Adrenal gland (tissue), 12 donors: ENCODE measurements around the gene CPNE8. TPM values are rescaled to one million over a fixed set of nuclear protein-coding genes. Genes with fewer than 3 reads are reported as not detected.

Experiments
- DNase-seq, 7 donors: peaks; one replicate each; pipeline ENCODE4 v3.0.0-alpha.2; 2019 to 2020
- H3K27ac ChIP-seq, 5 donors: fragments of 200-600 bp; sonication (generic) in 4 of 5; 1 replicate in 3 of 5; 2 replicates in 2 of 5; pipeline versions ENCODE4 v1.5.1 to v1.8.0; 2016 to 2020; ENCODE audit warnings: mild to moderate bottlenecking in 1 of 5
- H3K27me3 ChIP-seq: fragments of 200-600 bp; 2 replicates; pipeline ENCODE4 v1.8.0; 2021
- H3K36me3 ChIP-seq, 2 donors: fragments of 200-600 bp; replicated peaks in 1 of 2; 1 replicate in 1 of 2; 2 replicates in 1 of 2; pipeline versions ENCODE4 v1.5.1 to v1.8.0; 2018 to 2022
- H3K4me1 ChIP-seq, 2 donors: fragments of 200-600 bp; replicated peaks in 1 of 2; 1 replicate in 1 of 2; 2 replicates in 1 of 2; pipeline versions ENCODE4 v1.5.1 to v1.8.0; 2018 to 2021
- H3K4me3 ChIP-seq, 4 donors: fragments of 200-600 bp; sonication (generic) in 3 of 4; one replicate each; pipeline ENCODE4 v1.5.1; 2016 to 2018
- H3K9me3 ChIP-seq, 3 donors: fragments of 200-600 bp; sonication (generic) in 1 of 3; replicated peaks in 1 of 3; 1 replicate in 2 of 3; 2 replicates in 1 of 3; pipeline versions ENCODE4 v1.5.1 to v1.8.0; 2016 to 2021
- POLR2A ChIP-seq, 2 donors: fragments of 450-650 bp; IDR thresholded peaks; one replicate each; pipeline ENCODE4 v1.6.1; 2017; ENCODE audit warnings: antibody characterized with exemption in 2 of 2, mild to moderate bottlenecking in 2 of 2, moderate library complexity in 1 of 2
- WGBS, 4 donors: extraction: QIAGEN DNeasy Blood & Tissue Kit in 2 of 4; methylation state at CpG; one replicate each; pipeline versions ENCODE4 v1.1.5 to v1.1.7; 2013 to 2017; 5-methylcytosine and 5-hydroxymethylcytosine counted together
- intact Hi-C, 2 donors: fragments of 100-400 bp; cut with DNase I; formaldehyde crosslinking; loops; one replicate each; pipeline versions ENCODE4 v1.14.1 to v1.15.0; 2022 to 2023
- polyA plus RNA-seq, 3 donors: library from polyadenylated mRNA; stranded (reverse); fragments of 200-250 nt in 2 of 3; fragments of 350-450 nt in 1 of 3; fragmentation: Illumina TruSeq in 1 of 3; extraction: RNeasy Lipid Tissue Mini Kit (QIAGEN cat#74804) in 1 of 3; gene quantifications; one replicate each; pipeline ENCODE4 v1.2.3, GENCODE V29; 2013 to 2014
- total RNA-seq, 9 donors: library from RNA; depleted of rRNA in 4 of 9; stranded (reverse); fragments of >200 nt in 4 of 9; fragments of 120-200 nt in 1 of 9; fragmentation: NEBNext Ultra II Directional in 1 of 9; extraction: Animal tissue kit (Norgen Biotek cat#: 25700) in 1 of 9; gene quantifications; one replicate each; pipeline versions ENCODE4 v1.1.0 to v1.2.4, GENCODE V29; 2013 to 2023
- TF ChIP-seq, protein P1 (sequence below), 6 experiments: fragments of 450-650 bp in 4 of 6; fragments of 200-600 bp in 2 of 6; sonication (generic) in 1 of 6; IDR thresholded peaks; 1 replicate in 5 of 6; 2 replicates in 1 of 6; pipeline versions ENCODE4 v1.5.1 to v1.8.0; 2016 to 2021; ENCODE audit warnings: antibody characterized with exemption in 6 of 6, mild to moderate bottlenecking in 2 of 6, moderate library complexity in 1 of 6
- donor health status: healthy with polysubstance abuse.
- donor health status: Bipolar disorder and iron deficiency.
- donor health status: DM: yes; HTN: yes; CAD: no.
- donor health status: DM: no; HTN: no; CAD: no.
- donor health status: DM: no; HTN: no; CAD: no.
- donor health status: DM: yes; HTN: yes; CAD: no.

The CPNE8 gene
- total and polyA plus RNA-seq, 12 donors, result 5.8 to 36.3 (median 17.4) TPM

DNA sequence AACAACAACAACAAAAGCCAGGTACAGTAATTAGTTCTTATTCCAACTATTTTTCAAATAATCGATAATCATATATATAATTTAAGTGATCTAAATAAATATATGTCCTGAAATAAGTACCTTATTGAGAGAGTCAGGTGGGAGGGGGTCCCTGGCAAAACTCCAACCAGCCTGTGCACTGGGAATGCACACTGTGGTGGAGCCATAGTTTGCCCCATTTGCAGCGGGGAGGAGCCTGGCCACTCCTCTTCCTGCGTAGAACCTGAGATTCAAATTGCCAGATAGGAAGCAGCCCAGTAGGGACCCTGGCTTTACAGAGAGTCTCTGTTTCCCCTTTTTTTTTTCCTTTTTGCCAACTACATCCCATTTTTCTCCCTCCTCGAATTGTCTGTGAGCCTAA lies 26.4 kb downstream of the CPNE8 start:
- no peak for TF ChIP-seq POLR2A (IDR thresholded peaks at IDR 0.05)
- TF ChIP-seq, protein P1, sequence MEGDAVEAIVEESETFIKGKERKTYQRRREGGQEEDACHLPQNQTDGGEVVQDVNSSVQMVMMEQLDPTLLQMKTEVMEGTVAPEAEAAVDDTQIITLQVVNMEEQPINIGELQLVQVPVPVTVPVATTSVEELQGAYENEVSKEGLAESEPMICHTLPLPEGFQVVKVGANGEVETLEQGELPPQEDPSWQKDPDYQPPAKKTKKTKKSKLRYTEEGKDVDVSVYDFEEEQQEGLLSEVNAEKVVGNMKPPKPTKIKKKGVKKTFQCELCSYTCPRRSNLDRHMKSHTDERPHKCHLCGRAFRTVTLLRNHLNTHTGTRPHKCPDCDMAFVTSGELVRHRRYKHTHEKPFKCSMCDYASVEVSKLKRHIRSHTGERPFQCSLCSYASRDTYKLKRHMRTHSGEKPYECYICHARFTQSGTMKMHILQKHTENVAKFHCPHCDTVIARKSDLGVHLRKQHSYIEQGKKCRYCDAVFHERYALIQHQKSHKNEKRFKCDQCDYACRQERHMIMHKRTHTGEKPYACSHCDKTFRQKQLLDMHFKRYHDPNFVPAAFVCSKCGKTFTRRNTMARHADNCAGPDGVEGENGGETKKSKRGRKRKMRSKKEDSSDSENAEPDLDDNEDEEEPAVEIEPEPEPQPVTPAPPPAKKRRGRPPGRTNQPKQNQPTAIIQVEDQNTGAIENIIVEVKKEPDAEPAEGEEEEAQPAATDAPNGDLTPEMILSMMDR (IDR thresholded peaks at IDR 0.05), result no peak
- 86 to 91% (median 89%) methylated on average over 4 of the region's 4 CpGs for WGBS, 4 donors
- H3K4me1 ChIP-seq, result no peaks in the 10 kb centered on the region
- H3K4me3 ChIP-seq, result no peak overlapping the region
- DNase-seq, result no peak
- no peak overlapping the region for H3K27ac ChIP-seq
- no peaks in the 10 kb centered on the region for H3K27me3 ChIP-seq
- H3K36me3 ChIP-seq, result no peaks in the 10 kb centered on the region
- intact Hi-C loops, result no loop called here
- H3K9me3 ChIP-seq, result no peaks in the 10 kb centered on the region

DNA sequence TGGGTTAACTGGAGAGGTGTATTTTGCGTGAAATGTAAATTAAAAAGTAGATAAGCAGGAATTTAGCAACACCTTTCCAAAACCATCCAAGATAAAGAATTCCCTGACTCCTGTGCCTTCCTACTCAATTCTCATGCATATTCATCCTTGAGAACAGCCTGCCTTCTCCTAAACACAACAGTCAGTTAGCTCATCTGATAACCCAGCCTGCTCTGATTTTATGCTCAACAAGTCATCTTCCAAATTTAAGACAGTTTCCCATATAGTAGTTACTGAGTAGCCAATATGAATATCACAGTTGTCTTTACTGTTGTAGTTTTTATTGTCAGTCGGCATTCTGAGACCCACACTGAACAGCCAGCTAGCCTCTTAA lies 27.1 kb downstream of the CPNE8 start:
- intact Hi-C loops, result no loop called here
- Histone ChIP-seq H3K27me3 (no peaks in the 10 kb centered on the region), H3K9me3 (no peaks in the 10 kb centered on the region), H3K4me3 (no peak overlapping the region), H3K27ac (no peak overlapping the region), H3K36me3 (no peaks in the 10 kb centered on the region), H3K4me1 (peaks cover 0 to 1% of the 10 kb centered on the region in 2 donors)
- no peak for DNase-seq
- 90 to 98% (median 93%) methylated on average over 2 of the region's 2 CpGs for WGBS, 4 donors
- no peak for TF ChIP-seq POLR2A (IDR thresholded peaks at IDR 0.05)
- TF ChIP-seq, protein P1 (IDR thresholded peaks at IDR 0.05), result no peak

DNA sequence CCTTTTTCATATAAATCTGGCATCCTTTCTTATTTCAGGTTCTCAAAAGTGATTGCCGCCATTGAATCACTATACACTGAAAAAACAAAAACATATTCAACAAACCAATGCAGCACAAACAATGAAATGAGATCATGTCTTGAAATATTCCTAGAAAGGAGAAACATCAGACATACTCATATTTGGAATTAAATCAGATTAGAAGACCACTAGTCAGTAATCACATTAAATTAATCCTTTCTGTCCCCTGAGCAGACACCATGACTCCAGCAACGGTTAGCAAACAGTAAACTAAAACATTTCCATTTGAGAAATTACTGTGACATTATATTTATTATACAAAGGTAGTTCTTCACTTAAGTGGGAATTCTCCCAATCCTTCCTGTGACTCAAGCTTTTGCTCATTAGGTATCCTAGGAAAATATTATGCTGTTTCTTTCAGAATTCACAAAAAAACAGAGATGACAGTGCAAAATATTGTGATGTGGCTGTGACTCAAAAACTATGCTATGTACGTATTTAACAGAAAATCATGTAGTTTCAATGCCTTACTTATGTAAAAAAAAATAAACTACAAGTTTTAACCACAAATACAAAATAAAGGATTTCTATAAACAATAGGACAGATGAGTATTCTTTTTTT lies 29.7 kb downstream of the CPNE8 start:
- WGBS, 4 donors, result 78 to 85% (median 82%) methylated on average over 3 of the region's 3 CpGs
- Histone ChIP-seq H3K27me3 (no peaks in the 10 kb centered on the region), H3K9me3 (no peaks in the 10 kb centered on the region), H3K4me3 (no peak overlapping the region), H3K4me1 (peaks cover 12 to 17% of the 10 kb centered on the region in 2 donors), H3K27ac (no peak overlapping the region), H3K36me3 (no peaks in the 10 kb centered on the region)
- DNase-seq, result no peak
- TF ChIP-seq, protein P1 (IDR thresholded peaks at IDR 0.05), result no peak
- TF ChIP-seq POLR2A (IDR thresholded peaks at IDR 0.05), result no peak
- intact Hi-C loops, result no loop called here

DNA sequence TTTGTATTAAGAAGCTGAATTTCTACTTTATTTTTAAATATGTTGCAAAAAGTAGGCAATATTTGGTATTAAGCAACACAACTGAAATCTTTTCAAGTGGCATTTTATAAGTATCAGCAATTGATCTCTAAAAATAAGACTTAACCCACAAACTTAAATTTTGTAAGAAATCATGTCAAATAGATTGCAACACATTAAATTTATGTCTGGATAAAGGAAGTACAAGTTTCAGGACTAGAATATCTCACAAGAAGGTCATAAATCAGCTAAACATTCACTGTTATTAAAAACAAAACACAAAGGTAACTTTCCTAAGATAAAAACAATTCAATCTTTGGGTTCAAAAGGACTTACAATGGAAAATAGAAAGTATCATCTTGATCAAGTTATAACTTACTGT lies 32.8 kb downstream of the CPNE8 start:
- Histone ChIP-seq H3K4me1 (peaks cover 12 to 17% of the 10 kb centered on the region in 2 donors), H3K27ac (no peak overlapping the region), H3K9me3 (no peaks in the 10 kb centered on the region), H3K27me3 (no peaks in the 10 kb centered on the region), H3K4me3 (no peak overlapping the region), H3K36me3 (no peaks in the 10 kb centered on the region)
- no peak for TF ChIP-seq POLR2A (IDR thresholded peaks at IDR 0.05)
- TF ChIP-seq, protein P1 (IDR thresholded peaks at IDR 0.05), result no peak
- intact Hi-C loops, result no loop called here
- no peak for DNase-seq
